HepG2 (cell line): ENCODE results near the gene MAP3K7CL.

ENCODE experiments used
- ARNTL ChIP-seq: sonication (generic); formaldehyde crosslinking; IDR thresholded peaks from 2 replicates; pipeline ENCODE4 v1.4.0; 2020; ENCODE audit warnings: mild to moderate bottlenecking, missing genetic modification reagents
- HDAC2 ChIP-seq: sonication (generic); formaldehyde crosslinking; IDR thresholded peaks from 2 replicates; pipeline ENCODE4 v1.4.0; 2020; ENCODE audit warnings: missing genetic modification reagents
- KDM1A ChIP-seq: IDR thresholded peaks from 2 replicates; pipeline ENCODE4 v1.6.1; 2016; ENCODE audit warnings: missing compliant biosample characterization
- NFKBIZ ChIP-seq: IDR thresholded peaks from 2 replicates; pipeline ENCODE4 v1.6.1; 2018; ENCODE audit warnings: missing genetic modification reagents, missing compliant biosample characterization
- POLR2A ChIP-seq, 2 experiments: IDR thresholded peaks; 2 replicates each; pipeline ENCODE4 v1.6.1; 2011; ENCODE audit warnings: low read depth in 2 of 2, low read length in 2 of 2, mild to moderate bottlenecking in 1 of 2, moderate library complexity in 1 of 2; ENCODE audit not compliant: insufficient read depth in 1 of 2
- POLR2AphosphoS2 ChIP-seq: IDR thresholded peaks from 2 replicates; pipeline ENCODE4 v1.6.1; 2011; ENCODE audit warnings: low read depth, low read length, improper control_type of control experiment
- SMAD3 ChIP-seq: sonication (generic); formaldehyde crosslinking; IDR thresholded peaks from 2 replicates; pipeline ENCODE4 v1.4.0; 2020; ENCODE audit warnings: missing genetic modification reagents
- TAF1 ChIP-seq: sonication (generic); formaldehyde crosslinking; IDR thresholded peaks from 2 replicates; pipeline ENCODE4 v1.4.0; 2020; ENCODE audit warnings: missing genetic modification reagents
- TBX3 ChIP-seq: fragments of 450-650 bp; IDR thresholded peaks from 2 replicates; pipeline ENCODE4 v1.6.1; 2017; ENCODE audit warnings: antibody characterized with exemption, mild to moderate bottlenecking, inconsistent platforms, borderline replicate concordance
- ZBTB38 ChIP-seq: sonication (generic); formaldehyde crosslinking; IDR thresholded peaks from 2 replicates; pipeline ENCODE4 v1.5.1; 2020; ENCODE audit warnings: mild to moderate bottlenecking, missing genetic modification reagents
- ZFP90 ChIP-seq: sonication (generic); formaldehyde crosslinking; IDR thresholded peaks from 2 replicates; pipeline ENCODE4 v1.8.0; 2022; ENCODE audit warnings: missing genetic modification reagents, mild to moderate bottlenecking, inconsistent platforms, borderline replicate concordance
- ZNF318 ChIP-seq: sonication (generic); formaldehyde crosslinking; IDR thresholded peaks from 2 replicates; pipeline ENCODE4 v1.4.0; 2020; ENCODE audit warnings: mild to moderate bottlenecking, missing genetic modification reagents

GRCh38 chr21:29179503-29179902 lies 49.1 kb downstream of the MAP3K7CL start:
- TF ChIP-seq POLR2AphosphoS2 (no peak), ZNF318 (CRISPR knock-in tag) (no peak), ARNTL (CRISPR knock-in tag) (no peak), POLR2A (IDR thresholded peaks at IDR 0.05; ENCODE audit: insufficient read depth in 1 of 2, low read depth in 2 of 2, low read length in 2 of 2) (no peak), KDM1A (CRISPR knock-in tag) (no peak), TBX3 (no peak), SMAD3 (no peak), NFKBIZ (no peak), TAF1 (CRISPR knock-in tag) (no peak), ZBTB38 (CRISPR knock-in tag) (no peak), HDAC2 (no peak), ZFP90 (no peak)
